Activated CD8-positive, alpha-beta memory T cell treated with anti-CD3 and anti-CD28 coated beads, Interleukin-2, amount 10 ng/mL, durations not matched to agents 7 days and 5 days (primary cell): Measurements from ENCODE around the gene OR5AS1. TPM values are rescaled to one million over a fixed set of nuclear protein-coding genes. Genes with fewer than 3 reads are reported as not detected.
"Not testable (repeated sequence)": the region's sequence is repeated elsewhere in the genome, so short reads cannot be mapped to it uniquely, and the experiment has no call there.

Source experiments
- ATAC-seq: fragments of 150-1000 bp; cut with Tn5 transposase; one replicate; pipeline ENCODE4 v1.10.0; 2021; ENCODE audit warnings: moderate library complexity
- CTCF ChIA-PET: fragments of 350-600 bp; sonication (Branson Sonifier 250); formaldehyde crosslinking; loops from one replicate; lab custom pipeline; 2021; ENCODE audit warnings: antibody characterized with exemption; lab: Charles Lee
- DNase-seq: peaks from one replicate; pipeline ENCODE4 v3.0.0-alpha.2; 2020
- H3K27ac Mint-ChIP-seq: one replicate; pipeline ENCODE4 v1.8.0; 2021; ENCODE audit warnings: mild to moderate bottlenecking, mixed read lengths
- H3K27me3 Mint-ChIP-seq: one replicate; pipeline ENCODE4 v1.8.0; 2021; ENCODE audit warnings: mixed read lengths
- H3K36me3 Mint-ChIP-seq: one replicate; pipeline ENCODE4 v1.8.0; 2021; ENCODE audit warnings: mild to moderate bottlenecking, mixed read lengths
- H3K4me1 Mint-ChIP-seq: one replicate; pipeline ENCODE4 v1.8.0; 2021; ENCODE audit warnings: mixed read lengths
- H3K4me3 Mint-ChIP-seq: one replicate; pipeline ENCODE4 v1.8.0; 2021; ENCODE audit warnings: mild to moderate bottlenecking, moderate library complexity, mixed read lengths
- H3K9me3 Mint-ChIP-seq: one replicate; pipeline ENCODE4 v1.8.0; 2022; ENCODE audit warnings: low read depth, mixed read lengths
- total RNA-seq, 2 experiments: library from RNA; stranded (reverse); gene quantifications; one replicate each; pipeline ENCODE4 v1.2.3, GENCODE V29; 2021

The OR5AS1 gene
- total RNA-seq = not detected

DNA sequence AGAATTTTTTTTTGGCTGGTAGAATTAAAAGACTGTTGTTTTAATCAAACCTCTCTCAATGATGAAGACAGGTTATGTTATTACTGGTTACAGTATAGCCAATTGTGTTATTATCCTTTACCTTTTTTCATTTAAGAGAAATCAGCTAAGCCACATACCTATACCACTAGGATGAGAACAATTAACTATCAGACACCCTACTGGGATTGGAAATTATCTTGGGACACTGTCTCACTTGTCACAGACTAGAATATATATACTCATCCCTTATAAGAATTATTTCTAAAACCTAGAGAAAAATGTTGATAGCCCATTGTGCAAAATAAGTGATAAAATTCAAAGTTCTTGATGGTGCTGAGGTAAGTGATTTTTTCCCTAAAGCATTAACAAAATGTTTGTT is at the start of gene OR5AS1:
TSS of gene OR5AS1 (plus strand) at position 301 of the 400 bp plus-strand sequence. CDS start 2,765 bp downstream, outside the sequence.
- H3K9me3 Mint-ChIP-seq = peaks cover 6% of the 10 kb centered on the region
- H3K36me3 Mint-ChIP-seq = no peaks in the 10 kb centered on the region
- no peaks in the 10 kb centered on the region for H3K4me1 Mint-ChIP-seq
- H3K27me3 Mint-ChIP-seq = no peaks in the 10 kb centered on the region
- CTCF ChIA-PET = no interaction called here
- DNase-seq (no peak), ATAC-seq (no peak)
- H3K4me3 Mint-ChIP-seq = no peak within 1 kb of the TSS
- no peak within 1 kb of the TSS for H3K27ac Mint-ChIP-seq

DNA sequence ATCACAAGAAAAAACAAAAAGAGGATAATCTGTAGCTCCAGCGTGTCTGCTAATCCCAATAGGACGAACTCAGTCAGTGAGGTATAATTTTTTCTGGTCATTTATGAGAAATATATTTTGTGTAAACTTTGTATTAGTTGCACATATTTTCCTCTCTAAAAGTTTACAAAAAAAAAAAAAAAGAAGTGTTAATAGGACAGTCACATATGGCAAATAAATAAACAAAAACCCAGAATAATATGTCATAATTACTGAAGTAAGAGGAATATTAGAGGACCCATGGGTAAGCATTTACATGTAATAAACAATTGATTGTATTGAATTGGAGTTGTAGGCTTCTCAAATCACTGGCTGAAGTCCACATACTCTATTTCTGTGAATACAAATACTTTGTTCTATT is 32.9 kb upstream of the OR5AS1 start, which contains the start of gene OR5F1:
TSS of gene OR5F1 (minus strand) at position 101 of the 400 bp plus-strand sequence. CDS start at position 101, 0 bp downstream.
- CTCF ChIA-PET = no interaction called here
- H3K36me3 Mint-ChIP-seq = no peaks in the 10 kb centered on the region
- peaks cover 15% of the 10 kb centered on the region for H3K9me3 Mint-ChIP-seq
- H3K4me1 Mint-ChIP-seq = no peaks in the 10 kb centered on the region
- no peaks in the 10 kb centered on the region for H3K27me3 Mint-ChIP-seq
- H3K4me3 Mint-ChIP-seq = no peak within 1 kb of the TSS
- DNase-seq (no peak), ATAC-seq (no peak)
- H3K27ac Mint-ChIP-seq = no peak within 1 kb of the TSS

GRCh38 chr11:56010716-56011115 is 16.7 kb upstream of the OR5AS1 start:
- Mint-ChIP-seq H3K36me3 (no peaks in the 10 kb centered on the region), H3K27me3 (no peaks in the 10 kb centered on the region), H3K9me3 (peaks cover 13% of the 10 kb centered on the region), H3K4me1 (no peaks in the 10 kb centered on the region), H3K4me3 (no peak overlapping the region), H3K27ac (no peak overlapping the region)
- CTCF ChIA-PET = no interaction called here
- ATAC-seq = no peak
- no peak for DNase-seq

DNA sequence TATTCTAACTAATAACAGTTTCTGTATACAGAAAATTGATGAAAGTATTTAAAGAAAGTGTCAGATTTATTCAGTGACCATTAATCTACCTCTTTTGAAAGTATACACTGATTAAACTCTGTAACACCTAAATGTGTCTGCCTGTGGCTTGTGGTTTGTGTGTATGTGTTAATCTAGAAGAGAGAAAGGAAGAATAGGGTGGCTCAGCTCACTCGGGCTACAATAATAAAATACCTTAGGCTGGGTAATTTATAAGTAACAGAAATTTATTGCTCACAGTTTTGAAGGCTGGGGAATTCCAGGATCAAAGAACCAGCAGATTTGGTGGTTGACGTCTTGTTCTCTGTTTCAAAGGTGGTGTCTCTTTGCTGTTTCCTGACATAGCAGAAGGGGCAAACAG is 13.6 kb upstream of the OR5AS1 start:
- H3K36me3 Mint-ChIP-seq = no peaks in the 10 kb centered on the region
- CTCF ChIA-PET = no interaction called here
- H3K27ac Mint-ChIP-seq = no peak overlapping the region
- DNase-seq (no peak), ATAC-seq (no peak)
- H3K4me3 Mint-ChIP-seq = no peak overlapping the region
- H3K4me1 Mint-ChIP-seq = no peaks in the 10 kb centered on the region
- H3K27me3 Mint-ChIP-seq = no peaks in the 10 kb centered on the region
- peaks cover 11% of the 10 kb centered on the region for H3K9me3 Mint-ChIP-seq

DNA sequence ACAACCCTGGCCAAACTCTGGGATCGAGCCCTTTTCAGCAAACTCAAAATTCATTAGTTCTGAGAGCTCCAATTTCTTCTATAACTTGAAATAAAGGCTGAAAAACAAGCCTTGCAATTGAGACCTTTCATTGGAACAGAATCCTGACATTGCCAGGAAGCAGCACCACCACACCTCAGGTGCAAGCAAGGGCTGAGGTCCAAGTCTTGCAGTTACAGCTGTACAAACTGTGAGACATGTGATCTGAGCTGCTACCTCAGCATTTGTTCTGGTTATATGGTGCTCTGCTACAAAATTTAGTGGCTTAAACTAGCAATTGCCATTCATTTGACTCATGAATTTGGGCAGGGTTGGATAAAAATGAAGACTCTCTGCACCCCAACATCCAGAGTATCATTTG is 18.1 kb downstream of the OR5AS1 start:
- Mint-ChIP-seq H3K36me3 (no peaks in the 10 kb centered on the region), H3K4me3 (no peak overlapping the region), H3K9me3 (peaks cover 8% of the 10 kb centered on the region), H3K27ac (no peak overlapping the region), H3K4me1 (no peaks in the 10 kb centered on the region), H3K27me3 (no peaks in the 10 kb centered on the region)
- no peak for DNase-seq
- CTCF ChIA-PET = no interaction called here
- no peak for ATAC-seq

DNA sequence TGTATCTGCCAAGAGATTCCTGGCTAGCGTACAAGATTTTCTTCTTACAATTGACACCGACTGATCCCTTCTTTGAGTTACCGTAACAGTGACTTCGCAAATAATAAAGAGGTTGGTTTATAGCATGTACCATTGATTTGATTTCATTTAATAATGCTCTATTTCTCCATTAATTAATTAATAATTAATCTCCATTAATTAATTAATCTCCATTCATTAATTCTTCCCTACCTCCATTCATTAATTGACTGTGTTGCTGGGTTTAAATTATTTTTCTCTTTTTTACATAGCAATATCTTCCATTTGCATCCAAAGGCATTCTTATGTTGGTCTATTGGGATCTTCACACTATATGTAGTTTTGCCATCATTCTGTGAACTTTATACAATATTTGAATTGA is 21.0 kb downstream of the OR5AS1 start:
- no peak for ATAC-seq
- H3K4me1 Mint-ChIP-seq = no peaks in the 10 kb centered on the region
- CTCF ChIA-PET = no interaction called here
- DNase-seq = no peak
- H3K36me3 Mint-ChIP-seq = no peaks in the 10 kb centered on the region
- no peak overlapping the region for H3K27ac Mint-ChIP-seq
- H3K27me3 Mint-ChIP-seq = no peaks in the 10 kb centered on the region
- peaks cover 5% of the 10 kb centered on the region for H3K9me3 Mint-ChIP-seq
- no peak overlapping the region for H3K4me3 Mint-ChIP-seq

- Mint-ChIP-seq H3K9me3 (peaks cover 2% of the 10 kb centered on the region), H3K4me3 (no peak overlapping the region), H3K4me1 (no peaks in the 10 kb centered on the region), H3K27me3 (no peaks in the 10 kb centered on the region), H3K27ac (no peak overlapping the region), H3K36me3 (no peaks in the 10 kb centered on the region)
- DNase-seq (no peak), ATAC-seq (no peak)
- CTCF ChIA-PET = no interaction called here
Measured at GRCh38 chr11:56049487-56049886, 22.0 kb downstream of the OR5AS1 start.

DNA sequence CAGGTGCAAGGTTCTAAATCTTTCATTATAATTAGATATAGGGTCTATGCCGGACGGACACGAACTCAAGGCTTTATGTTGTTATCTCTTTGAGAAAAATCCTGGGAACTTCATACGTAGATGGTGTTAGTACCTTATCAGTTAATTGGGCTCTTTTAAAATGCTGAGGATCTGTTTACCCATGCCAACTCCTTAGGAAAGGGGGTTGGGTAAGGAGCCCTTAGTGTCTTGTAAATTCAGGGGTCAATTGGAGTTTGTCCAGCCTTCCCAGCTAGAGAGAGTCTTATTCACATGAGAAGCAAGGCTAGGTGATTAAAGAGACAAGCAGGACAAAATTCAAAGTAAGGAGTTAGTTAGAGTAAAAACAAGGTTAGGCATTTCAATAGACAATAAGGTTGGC is 28.9 kb downstream of the OR5AS1 start:
- H3K4me3 Mint-ChIP-seq, DNase-seq: not testable (repeated sequence)

GRCh38 chr11:56057661-56058237 is 30.3 kb downstream of the OR5AS1 start:
- DNase-seq, ATAC-seq, H3K27me3 Mint-ChIP-seq, H3K4me1 Mint-ChIP-seq, H3K36me3 Mint-ChIP-seq, CTCF ChIA-PET, H3K27ac Mint-ChIP-seq, H3K4me3 Mint-ChIP-seq: not testable (repeated sequence)
- peaks cover 12% of the 10 kb centered on the region for H3K9me3 Mint-ChIP-seq

More for the DNA sequence above, 28.9 kb downstream of the OR5AS1 start:
- CTCF ChIA-PET, H3K27me3 Mint-ChIP-seq, ATAC-seq, H3K4me1 Mint-ChIP-seq, H3K27ac Mint-ChIP-seq, H3K36me3 Mint-ChIP-seq: not testable (repeated sequence)
- peaks cover 12% of the 10 kb centered on the region for H3K9me3 Mint-ChIP-seq

DNA sequence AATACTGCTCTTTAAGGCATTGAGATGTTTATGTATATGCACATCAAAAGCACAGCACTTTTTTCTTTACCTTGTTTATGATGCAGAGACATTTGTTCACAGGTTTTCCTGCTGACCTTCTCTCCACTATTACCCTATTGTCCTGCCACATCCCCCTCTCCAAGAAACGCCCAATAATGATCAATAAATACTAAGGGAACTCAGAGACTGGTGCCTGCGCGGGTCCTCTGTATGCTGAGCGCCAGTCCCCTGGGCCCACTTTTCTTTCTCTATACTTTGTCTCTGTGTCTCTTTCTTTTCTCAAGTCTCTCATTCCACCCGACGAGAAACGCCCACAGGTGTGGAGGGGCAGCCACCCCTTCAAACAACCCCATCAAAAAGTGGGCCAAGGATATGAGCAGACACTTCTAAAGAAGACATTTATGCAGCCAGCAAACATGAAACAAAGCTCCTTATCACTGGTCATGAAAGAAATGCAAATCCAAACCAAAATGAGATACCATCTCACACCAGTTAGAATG is 30.9 kb downstream of the OR5AS1 start:
- H3K36me3 Mint-ChIP-seq, ATAC-seq, DNase-seq, H3K4me1 Mint-ChIP-seq, H3K27ac Mint-ChIP-seq, H3K4me3 Mint-ChIP-seq, H3K27me3 Mint-ChIP-seq, CTCF ChIA-PET: not testable (repeated sequence)
- H3K9me3 Mint-ChIP-seq = peaks cover 12% of the 10 kb centered on the region

- H3K4me3 Mint-ChIP-seq = no peak overlapping the region
- H3K27me3 Mint-ChIP-seq = no peaks in the 10 kb centered on the region
- DNase-seq = no peak
- CTCF ChIA-PET = no interaction called here
- H3K27ac Mint-ChIP-seq = no peak overlapping the region
- H3K9me3 Mint-ChIP-seq = peaks cover 8% of the 10 kb centered on the region
- ATAC-seq = no peak
- H3K36me3 Mint-ChIP-seq = no peaks in the 10 kb centered on the region
- no peaks in the 10 kb centered on the region for H3K4me1 Mint-ChIP-seq
Measured at GRCh38 chr11:56066980-56067379, 39.5 kb downstream of the OR5AS1 start.

Other genes starting within 250 kb of the OR5AS1 start
- gene OR5D14, start 232.1 kb upstream of the OR5AS1 start, total RNA-seq = not detected
- gene OR5L1, start 216.3 kb upstream of the OR5AS1 start, total RNA-seq = not detected
- gene OR5D18, start 208.0 kb upstream of the OR5AS1 start, total RNA-seq = not detected
- gene OR5L2, start 200.4 kb upstream of the OR5AS1 start, total RNA-seq = not detected
- not detected for gene OR5D16, start 188.9 kb upstream of the OR5AS1 start, total RNA-seq
- gene TRIM51, start 144.4 kb upstream of the OR5AS1 start, total RNA-seq = not detected
- gene OR5W2, start 113.1 kb upstream of the OR5AS1 start, total RNA-seq = not detected
- gene OR5I1, start 91.3 kb upstream of the OR5AS1 start, total RNA-seq = not detected
- not detected for gene OR10AG1, start 57.7 kb upstream of the OR5AS1 start, total RNA-seq
- gene OR5F1, start 33.0 kb upstream of the OR5AS1 start, total RNA-seq = not detected
- gene OR8I2, start 65.7 kb downstream of the OR5AS1 start, total RNA-seq = not detected
- not detected for gene OR8H2, start 76.0 kb downstream of the OR5AS1 start, total RNA-seq
- not detected for gene OR8H3, start 94.7 kb downstream of the OR5AS1 start, total RNA-seq
- not detected for gene OR8J3, start 112.5 kb downstream of the OR5AS1 start, total RNA-seq
- gene OR8K5, start 132.7 kb downstream of the OR5AS1 start, total RNA-seq = not detected
- gene OR5J2, start 149.0 kb downstream of the OR5AS1 start, total RNA-seq = not detected
- not detected for gene OR5T2, start 206.6 kb downstream of the OR5AS1 start, total RNA-seq
- gene OR5T3, start 224.6 kb downstream of the OR5AS1 start, total RNA-seq = not detected
- not detected for gene OR5T1, start 246.5 kb downstream of the OR5AS1 start, total RNA-seq